GM12865 (cell line): ENCODE results near the gene SGTA.

Experiments
- DNase-seq: peaks from one replicate; pipeline ENCODE4 v3.0.0; 2010; ENCODE audit warnings: low read depth
- H3K4me3 ChIP-seq: 2 replicates; pipeline ENCODE4 v1.5.1; 2011; ENCODE audit warnings: mild to moderate bottlenecking, low read depth, low read length, control low read depth
- TF ChIP-seq, protein P1 (sequence below): IDR thresholded peaks from 2 replicates; pipeline ENCODE4 v1.5.1; 2011; ENCODE audit warnings: low read length, control low read depth, low read depth, inconsistent platforms; ENCODE audit not compliant: insufficient read depth; ENCODE audit errors: missing control alignments

SGTA gene

DNA sequence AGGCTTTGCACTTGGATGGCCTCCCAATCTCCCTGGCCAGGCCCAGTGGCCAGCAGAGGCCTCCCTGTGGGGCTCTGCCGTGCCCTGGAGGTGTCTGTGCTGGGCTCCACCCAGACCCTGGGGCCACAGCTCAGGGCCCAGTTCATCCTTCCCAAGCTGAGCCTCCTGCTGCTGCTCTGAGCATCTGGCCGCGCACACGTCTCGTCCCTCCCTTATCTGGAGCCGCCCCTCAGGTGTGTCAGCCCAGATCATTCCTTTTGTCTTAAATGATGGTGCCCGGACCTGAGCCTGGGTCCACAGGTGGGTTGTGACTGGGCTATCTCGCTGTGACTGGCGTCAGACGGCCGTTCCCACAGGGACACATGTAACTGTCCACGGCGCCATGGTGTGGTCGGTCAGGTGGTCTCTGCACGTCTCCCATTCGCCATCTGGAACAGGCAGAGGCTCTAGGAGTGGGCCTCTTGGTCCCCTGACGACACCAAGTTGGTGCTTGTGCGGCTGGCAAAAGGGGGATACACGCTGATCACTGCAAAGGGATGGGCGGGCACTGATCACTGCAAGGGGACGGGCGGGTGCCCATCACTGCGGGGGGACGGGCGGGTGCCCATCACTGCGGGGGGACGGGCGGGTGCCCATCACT lies 22.3 kb upstream of the SGTA start:
- DNase-seq, result no peak
- TF ChIP-seq, protein P1, sequence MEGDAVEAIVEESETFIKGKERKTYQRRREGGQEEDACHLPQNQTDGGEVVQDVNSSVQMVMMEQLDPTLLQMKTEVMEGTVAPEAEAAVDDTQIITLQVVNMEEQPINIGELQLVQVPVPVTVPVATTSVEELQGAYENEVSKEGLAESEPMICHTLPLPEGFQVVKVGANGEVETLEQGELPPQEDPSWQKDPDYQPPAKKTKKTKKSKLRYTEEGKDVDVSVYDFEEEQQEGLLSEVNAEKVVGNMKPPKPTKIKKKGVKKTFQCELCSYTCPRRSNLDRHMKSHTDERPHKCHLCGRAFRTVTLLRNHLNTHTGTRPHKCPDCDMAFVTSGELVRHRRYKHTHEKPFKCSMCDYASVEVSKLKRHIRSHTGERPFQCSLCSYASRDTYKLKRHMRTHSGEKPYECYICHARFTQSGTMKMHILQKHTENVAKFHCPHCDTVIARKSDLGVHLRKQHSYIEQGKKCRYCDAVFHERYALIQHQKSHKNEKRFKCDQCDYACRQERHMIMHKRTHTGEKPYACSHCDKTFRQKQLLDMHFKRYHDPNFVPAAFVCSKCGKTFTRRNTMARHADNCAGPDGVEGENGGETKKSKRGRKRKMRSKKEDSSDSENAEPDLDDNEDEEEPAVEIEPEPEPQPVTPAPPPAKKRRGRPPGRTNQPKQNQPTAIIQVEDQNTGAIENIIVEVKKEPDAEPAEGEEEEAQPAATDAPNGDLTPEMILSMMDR, result no peak
- no peak overlapping the region for H3K4me3 ChIP-seq

DNA sequence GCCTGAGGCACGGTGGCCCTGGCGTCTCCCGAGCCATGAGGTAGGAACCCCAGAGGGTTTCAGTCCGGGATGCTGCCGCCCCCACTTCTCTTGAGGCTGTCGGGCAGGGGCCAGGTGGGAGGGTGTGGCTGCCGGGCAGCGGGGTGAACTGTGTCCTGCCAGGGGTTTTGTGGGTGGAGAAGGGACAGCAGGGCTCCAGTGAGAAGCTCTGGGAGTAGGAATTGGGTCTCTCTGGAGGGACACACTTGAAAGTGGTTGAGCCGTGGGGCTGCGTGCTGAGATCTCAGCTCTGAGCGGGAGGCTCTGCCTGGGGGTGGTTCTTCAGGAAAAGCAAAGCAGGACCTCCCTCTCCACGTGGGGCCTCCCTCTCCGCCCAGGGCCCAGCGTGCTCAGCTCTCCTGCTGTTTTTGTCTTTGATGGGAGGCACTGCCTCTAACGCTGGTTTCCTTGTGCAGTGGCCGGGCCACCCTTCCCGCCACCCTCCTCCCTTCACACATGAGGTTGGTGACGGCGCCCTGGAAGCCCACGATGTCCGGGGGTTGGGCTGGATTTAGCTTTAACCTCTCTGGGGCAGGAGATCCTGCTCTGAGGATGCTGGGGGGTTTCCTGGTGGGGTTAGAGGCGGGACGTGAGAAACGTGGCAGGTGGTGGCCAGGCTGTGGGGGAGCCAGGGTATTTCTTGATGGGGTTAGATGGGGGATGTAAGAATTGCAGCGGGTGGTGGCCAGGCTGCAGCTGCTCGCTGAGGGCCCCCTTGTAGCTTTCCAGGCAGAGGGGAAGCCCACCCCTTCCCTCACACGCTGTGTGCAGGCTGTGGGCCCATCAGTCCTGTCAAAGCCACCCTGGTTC lies 21.3 kb upstream of the SGTA start:
- TF ChIP-seq, protein P1, result no peak
- H3K4me3 ChIP-seq, result no peak overlapping the region
- no peak for DNase-seq

DNA sequence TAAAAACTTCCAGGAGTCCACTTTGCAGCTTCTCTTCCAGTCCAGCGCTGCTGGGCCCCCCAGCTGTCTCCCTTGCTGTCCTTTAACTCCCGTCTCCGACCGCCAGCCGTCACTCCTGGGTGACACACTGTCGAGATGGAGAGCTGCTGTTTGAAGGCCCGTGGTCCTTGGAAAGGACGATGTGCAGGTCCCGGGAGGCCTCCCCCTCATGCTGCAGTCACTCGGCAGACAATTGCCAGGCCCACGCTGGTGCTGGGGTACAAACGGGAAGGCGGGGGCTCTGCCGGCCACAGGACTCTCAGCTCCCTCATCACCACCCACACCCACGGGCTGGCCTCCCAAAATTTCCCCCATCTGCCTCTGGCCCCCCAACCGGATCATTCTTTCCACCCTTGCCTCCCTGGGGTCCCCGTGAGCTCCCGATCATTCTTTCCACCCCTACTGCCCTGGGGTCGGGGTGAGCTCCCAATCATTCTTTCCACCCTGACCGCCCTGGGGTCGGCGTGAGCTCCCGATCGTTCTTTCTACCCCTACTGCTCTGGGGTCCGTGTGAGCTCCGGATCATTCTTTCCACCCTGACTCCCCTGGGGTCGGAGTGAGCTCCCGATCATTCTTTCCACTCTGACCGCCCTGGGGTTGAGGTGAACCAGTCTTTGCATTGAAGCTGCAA lies 20.5 kb upstream of the SGTA start:
- TF ChIP-seq, protein P1, result no peak
- H3K4me3 ChIP-seq, result no peak overlapping the region
- no peak for DNase-seq

DNA sequence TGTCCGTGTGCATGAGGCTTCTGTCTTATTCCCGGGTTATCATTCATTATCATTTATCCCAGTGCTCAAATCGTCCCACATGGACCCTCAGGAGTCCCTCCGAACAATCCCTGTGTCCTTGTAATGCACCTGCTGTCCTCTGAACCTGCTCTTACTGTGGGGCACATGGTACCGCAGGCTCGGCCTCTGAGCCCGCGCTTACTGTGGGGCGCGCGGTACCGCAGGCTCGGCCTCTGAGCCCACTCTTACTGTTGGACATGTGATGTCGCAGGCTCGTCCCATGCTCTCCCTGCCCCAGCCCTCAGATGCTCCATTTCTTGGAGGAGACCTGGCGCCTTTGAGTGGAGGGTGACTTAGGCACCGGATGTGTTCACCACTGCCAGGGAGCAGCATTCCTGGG lies 19.8 kb upstream of the SGTA start:
- H3K4me3 ChIP-seq, result no peak overlapping the region
- no peak for DNase-seq
- TF ChIP-seq, protein P1, result no peak

DNA sequence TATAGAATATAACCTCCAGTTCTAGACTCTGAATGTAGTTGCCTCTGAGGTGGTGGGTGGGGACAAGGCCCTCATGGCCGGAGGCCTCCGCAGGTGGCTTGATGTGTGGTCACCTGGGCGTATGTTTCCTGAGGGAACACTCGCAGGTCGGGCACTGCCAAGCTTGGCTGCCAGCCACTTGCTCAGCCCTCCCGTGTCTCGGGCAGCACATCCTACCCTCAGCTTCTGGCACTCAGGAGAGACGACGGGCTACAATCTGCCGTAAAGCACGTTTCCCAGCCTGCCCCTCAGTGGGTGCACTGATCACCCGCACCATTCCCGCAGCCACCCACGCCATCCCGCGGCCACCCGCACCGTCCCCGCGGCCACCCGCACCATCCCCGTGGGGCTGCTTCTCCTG lies 17.4 kb upstream of the SGTA start:
- no peak overlapping the region for H3K4me3 ChIP-seq
- TF ChIP-seq, protein P1, result no peak
- DNase-seq, result no peak

DNA sequence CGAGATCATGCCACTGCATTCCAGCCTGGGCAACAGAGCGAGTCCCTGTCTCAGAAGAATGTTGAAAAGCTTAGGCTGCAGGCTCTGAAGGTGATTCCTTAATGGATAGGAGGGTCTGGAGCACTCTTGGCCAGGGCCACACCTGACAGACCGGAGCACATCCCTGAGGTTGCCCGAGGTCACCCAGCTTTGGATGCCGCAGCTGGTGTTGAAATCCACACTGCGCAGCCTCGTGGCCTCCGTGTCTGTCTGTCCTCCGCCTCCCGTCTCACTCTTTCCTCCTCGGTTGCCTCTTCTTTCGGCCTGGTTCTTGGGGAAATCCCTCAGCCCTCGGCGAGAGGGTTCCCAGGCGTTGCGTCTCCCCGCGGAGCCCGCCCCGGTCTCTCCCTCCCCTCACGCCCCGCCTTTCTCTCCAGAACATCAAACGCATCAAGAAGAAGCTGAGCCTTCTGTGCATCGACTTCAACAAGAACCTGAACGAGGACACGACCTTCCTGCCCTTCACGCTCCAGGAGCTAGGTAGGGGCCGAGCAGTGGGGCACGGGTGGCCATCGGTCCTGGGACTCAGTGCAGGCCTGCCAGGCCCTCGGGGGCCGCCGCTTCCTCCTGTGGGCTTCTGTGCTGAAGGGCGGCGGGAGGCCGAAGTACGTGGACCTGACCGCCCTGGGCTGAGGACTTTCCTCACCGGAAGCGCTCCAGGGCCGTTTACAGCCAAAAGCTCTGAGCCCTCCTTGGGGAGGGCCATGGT lies 16.4 kb upstream of the SGTA start:
- DNase-seq, result no peak
- no peak overlapping the region for H3K4me3 ChIP-seq
- TF ChIP-seq, protein P1, result no peak
